OCI-LY3 (cell line): ENCODE results near the gene CA11.

Experiments used
- EZH2phosphoT487 ChIP-seq: fragments of 200-600 bp; shearing (Covaris generic); IDR thresholded peaks from 2 replicates; pipeline ENCODE4 v1.6.1; 2018; ENCODE audit warnings: antibody characterized with exemption, mixed run types, low read depth
- TF ChIP-seq, protein P1 (sequence below): fragments of 200-600, 300-600 bp; sonication (generic); IDR thresholded peaks from 2 replicates; pipeline ENCODE4 v1.5.1; 2014; ENCODE audit warnings: antibody characterized with exemption, low read length, low read depth

DNA sequence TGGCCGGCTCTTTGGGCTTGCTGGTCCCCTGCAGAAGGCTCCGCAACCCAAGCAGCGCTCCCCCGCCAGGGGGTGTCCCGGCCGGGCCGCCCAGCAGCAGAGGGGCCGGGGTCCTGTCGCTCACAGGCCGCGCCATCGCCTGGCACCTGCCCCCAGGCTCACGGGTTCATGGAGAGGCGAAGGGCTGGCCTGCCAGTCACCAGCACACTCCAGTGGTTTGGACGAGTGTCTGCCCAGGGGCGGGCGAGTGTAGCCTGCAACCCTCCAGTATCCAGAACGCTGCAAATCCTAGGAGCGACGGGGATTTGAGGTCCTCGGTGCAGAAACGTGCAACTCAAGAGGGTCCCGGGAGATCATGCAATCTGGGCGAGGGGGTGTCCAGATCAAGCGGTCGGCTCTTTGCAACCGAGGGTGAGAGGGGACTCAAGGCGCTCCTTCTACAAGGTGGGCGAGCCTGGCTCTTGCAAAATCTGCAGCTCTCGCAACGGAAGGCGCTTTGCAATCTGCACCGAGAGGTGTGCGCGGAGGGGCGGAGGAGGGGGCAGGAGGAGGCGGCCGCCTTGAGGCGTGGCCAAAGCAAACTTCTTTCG is 9.0 kb downstream of the CA11 start, which contains the start of gene DBP:
- TF ChIP-seq, protein P1, sequence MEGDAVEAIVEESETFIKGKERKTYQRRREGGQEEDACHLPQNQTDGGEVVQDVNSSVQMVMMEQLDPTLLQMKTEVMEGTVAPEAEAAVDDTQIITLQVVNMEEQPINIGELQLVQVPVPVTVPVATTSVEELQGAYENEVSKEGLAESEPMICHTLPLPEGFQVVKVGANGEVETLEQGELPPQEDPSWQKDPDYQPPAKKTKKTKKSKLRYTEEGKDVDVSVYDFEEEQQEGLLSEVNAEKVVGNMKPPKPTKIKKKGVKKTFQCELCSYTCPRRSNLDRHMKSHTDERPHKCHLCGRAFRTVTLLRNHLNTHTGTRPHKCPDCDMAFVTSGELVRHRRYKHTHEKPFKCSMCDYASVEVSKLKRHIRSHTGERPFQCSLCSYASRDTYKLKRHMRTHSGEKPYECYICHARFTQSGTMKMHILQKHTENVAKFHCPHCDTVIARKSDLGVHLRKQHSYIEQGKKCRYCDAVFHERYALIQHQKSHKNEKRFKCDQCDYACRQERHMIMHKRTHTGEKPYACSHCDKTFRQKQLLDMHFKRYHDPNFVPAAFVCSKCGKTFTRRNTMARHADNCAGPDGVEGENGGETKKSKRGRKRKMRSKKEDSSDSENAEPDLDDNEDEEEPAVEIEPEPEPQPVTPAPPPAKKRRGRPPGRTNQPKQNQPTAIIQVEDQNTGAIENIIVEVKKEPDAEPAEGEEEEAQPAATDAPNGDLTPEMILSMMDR, result no peak
- no peak for TF ChIP-seq EZH2phosphoT487
